DOHH2 (cell line): ENCODE measurements around the gene ABHD4.
"Not testable (repeated sequence)": the region's sequence is repeated elsewhere in the genome, so short reads cannot be mapped to it uniquely, and the experiment has no call there.

Experiments
- H3F3A ChIP-seq: fragments of 200-600 bp; sonication (generic), shearing (Covaris generic); 2 replicates; pipeline ENCODE4 v1.6.0; 2016; ENCODE audit warnings: antibody characterized with exemption, mild to moderate bottlenecking; ENCODE audit not compliant: control insufficient read depth, insufficient read depth
- H3K27ac ChIP-seq: fragments of 200-600 bp; sonication (generic); 2 replicates; pipeline ENCODE4 v1.5.1; 2014; ENCODE audit warnings: low read depth, mild to moderate bottlenecking, low read length, moderate library complexity
- H3K27me3 ChIP-seq: fragments of 200-600 bp; sonication (generic); 2 replicates; pipeline ENCODE4 v1.6.1; 2014; ENCODE audit warnings: mild to moderate bottlenecking, low read length, mixed read lengths; ENCODE audit not compliant: control insufficient read depth
- H3K36me3 ChIP-seq: fragments of 200-600 bp; sonication (generic); 2 replicates; pipeline ENCODE4 v1.6.1; 2014; ENCODE audit warnings: mild to moderate bottlenecking, low read length, moderate library complexity, mixed read lengths; ENCODE audit not compliant: control insufficient read depth
- H3K4me1 ChIP-seq: fragments of 200-600 bp; sonication (generic); 2 replicates; pipeline ENCODE4 v1.6.1; 2014; ENCODE audit warnings: mild to moderate bottlenecking, low read length, mixed read lengths; ENCODE audit not compliant: control insufficient read depth
- H3K4me2 ChIP-seq: fragments of 200-600 bp; sonication (generic); 2 replicates; pipeline ENCODE4 v1.6.0; 2014; ENCODE audit warnings: mild to moderate bottlenecking, low read length, moderate library complexity
- H3K4me3 ChIP-seq: fragments of 200-600 bp; sonication (generic); 2 replicates; pipeline ENCODE4 v1.5.1; 2014; ENCODE audit warnings: mild to moderate bottlenecking, low read length, mixed read lengths
- H3K79me2 ChIP-seq: fragments of 200-600 bp; sonication (generic); 2 replicates; pipeline ENCODE4 v1.6.1; 2014; ENCODE audit warnings: mild to moderate bottlenecking, low read length, mixed read lengths; ENCODE audit not compliant: control insufficient read depth
- H3K9me2 ChIP-seq: fragments of 200-600 bp; sonication (generic); replicated peaks from 2 replicates; pipeline ENCODE4 v1.6.1; 2014; ENCODE audit warnings: mild to moderate bottlenecking, low read length, mixed read lengths; ENCODE audit not compliant: control insufficient read depth
- H3K9me3 ChIP-seq: fragments of 200-600 bp; sonication (generic); 2 replicates; pipeline ENCODE4 v1.6.1; 2014; ENCODE audit warnings: antibody characterized with exemption, low read length, mixed read lengths; ENCODE audit not compliant: control insufficient read depth, insufficient read depth
- H4K20me1 ChIP-seq: fragments of 200-600 bp; sonication (generic); 2 replicates; pipeline ENCODE4 v1.6.0; 2014; ENCODE audit warnings: low read depth, mild to moderate bottlenecking, antibody characterized with exemption, low read length, moderate library complexity; ENCODE audit not compliant: control insufficient read depth, insufficient read depth
- EZH2phosphoT487 ChIP-seq: fragments of 200-600 bp; sonication (generic); IDR thresholded peaks from 2 replicates; pipeline ENCODE4 v1.6.1; 2017; ENCODE audit warnings: borderline replicate concordance, mild to moderate bottlenecking, antibody characterized with exemption, low read length, moderate library complexity, mixed read lengths
- TF ChIP-seq, protein P1 (sequence below): fragments of 200-600 bp; sonication (generic); IDR thresholded peaks from one replicate; pipeline ENCODE4 v1.5.1; 2014; ENCODE audit warnings: antibody characterized with exemption, mild to moderate bottlenecking, low read depth, low read length; ENCODE audit not compliant: poor library complexity, severe bottlenecking

The ABHD4 gene

DNA sequence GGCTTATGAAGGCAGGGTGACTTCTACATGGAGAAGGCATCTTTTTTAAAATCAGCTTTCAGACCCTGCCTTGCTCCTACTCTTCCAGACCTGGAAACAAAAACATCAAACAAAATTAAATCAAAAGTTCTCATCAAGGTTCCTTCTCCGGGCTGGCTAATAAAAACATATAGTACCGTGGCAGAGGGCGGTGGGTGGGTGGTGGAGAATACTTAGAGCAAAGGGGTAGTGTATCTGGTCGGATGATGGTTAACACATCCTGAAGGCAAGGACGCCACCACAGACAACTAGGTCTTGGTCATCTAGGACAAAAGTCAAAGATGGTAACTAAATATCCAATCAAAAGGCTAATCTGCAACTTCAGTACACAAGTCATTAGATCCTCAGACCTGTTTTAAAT, 10.9 kb upstream of the ABHD4 start:
- H3K27ac ChIP-seq: no peak overlapping the region
- peaks cover 59% of the 10 kb centered on the region for H3K4me1 ChIP-seq
- no peaks in the 10 kb centered on the region for H3K27me3 ChIP-seq
- peaks cover 65% of the 10 kb centered on the region for H3K79me2 ChIP-seq
- H3K4me2 ChIP-seq: peak overlapping the region; percentile 89; the same call in 1 of the 2 replicates
- H3F3A ChIP-seq: no peaks in the 10 kb centered on the region
- no peaks in the 10 kb centered on the region for H4K20me1 ChIP-seq
- H3K9me2 ChIP-seq: no peaks in the 10 kb centered on the region
- TF ChIP-seq EZH2phosphoT487: no peak
- TF ChIP-seq, protein P1, sequence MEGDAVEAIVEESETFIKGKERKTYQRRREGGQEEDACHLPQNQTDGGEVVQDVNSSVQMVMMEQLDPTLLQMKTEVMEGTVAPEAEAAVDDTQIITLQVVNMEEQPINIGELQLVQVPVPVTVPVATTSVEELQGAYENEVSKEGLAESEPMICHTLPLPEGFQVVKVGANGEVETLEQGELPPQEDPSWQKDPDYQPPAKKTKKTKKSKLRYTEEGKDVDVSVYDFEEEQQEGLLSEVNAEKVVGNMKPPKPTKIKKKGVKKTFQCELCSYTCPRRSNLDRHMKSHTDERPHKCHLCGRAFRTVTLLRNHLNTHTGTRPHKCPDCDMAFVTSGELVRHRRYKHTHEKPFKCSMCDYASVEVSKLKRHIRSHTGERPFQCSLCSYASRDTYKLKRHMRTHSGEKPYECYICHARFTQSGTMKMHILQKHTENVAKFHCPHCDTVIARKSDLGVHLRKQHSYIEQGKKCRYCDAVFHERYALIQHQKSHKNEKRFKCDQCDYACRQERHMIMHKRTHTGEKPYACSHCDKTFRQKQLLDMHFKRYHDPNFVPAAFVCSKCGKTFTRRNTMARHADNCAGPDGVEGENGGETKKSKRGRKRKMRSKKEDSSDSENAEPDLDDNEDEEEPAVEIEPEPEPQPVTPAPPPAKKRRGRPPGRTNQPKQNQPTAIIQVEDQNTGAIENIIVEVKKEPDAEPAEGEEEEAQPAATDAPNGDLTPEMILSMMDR: no peak
- H3K9me3 ChIP-seq: no peaks in the 10 kb centered on the region
- peak overlapping the region; percentile 79; the same call in 1 of the 2 replicates for H3K4me3 ChIP-seq
- peaks cover 18% of the 10 kb centered on the region for H3K36me3 ChIP-seq

DNA sequence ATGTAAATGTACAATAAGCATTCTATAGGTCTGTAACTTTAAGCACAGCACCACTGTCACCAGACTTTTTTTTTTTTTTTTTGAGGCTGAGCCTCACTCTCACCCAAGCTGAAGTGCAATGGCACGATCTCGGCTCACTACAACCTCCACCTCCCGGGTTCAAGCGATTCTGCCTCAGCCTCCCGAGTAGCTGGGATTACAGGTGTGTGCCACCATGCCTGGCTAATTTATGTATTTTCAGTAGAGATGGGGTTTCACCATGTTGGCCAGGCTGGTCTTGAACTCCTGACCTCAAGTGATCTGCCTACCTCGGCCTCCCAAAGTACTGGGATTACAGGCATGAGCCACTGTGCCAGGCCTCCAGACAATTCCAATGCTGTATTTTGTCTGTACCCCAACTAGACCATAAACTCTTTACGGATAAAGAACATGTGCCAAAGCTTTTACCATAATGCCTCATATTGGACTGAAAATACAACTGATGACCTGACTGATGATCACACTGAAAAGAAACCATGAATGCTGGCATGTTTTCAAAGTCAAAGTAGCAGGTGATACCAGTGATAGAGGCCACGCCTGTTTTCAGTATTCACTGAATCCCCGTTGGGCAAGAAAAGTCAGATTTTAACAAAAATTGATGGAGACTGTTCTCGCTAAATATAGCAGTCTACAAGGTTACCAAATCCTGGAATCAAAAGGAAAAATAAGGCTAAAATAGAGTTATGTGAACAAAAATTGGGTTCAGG, 10.2 kb upstream of the ABHD4 start:
- not testable (repeated sequence) for H3F3A ChIP-seq, H3K9me3 ChIP-seq, H3K27me3 ChIP-seq, H4K20me1 ChIP-seq, H3K9me2 ChIP-seq, H3K27ac ChIP-seq
- Histone ChIP-seq H3K4me2 (peak overlapping the region; percentile 89), H3K36me3 (peaks cover 18% of the 10 kb centered on the region), H3K4me1 (peaks cover 59% of the 10 kb centered on the region), H3K4me3 (peak overlapping the region; percentile 79), H3K79me2 (peaks cover 60% of the 10 kb centered on the region)

DNA sequence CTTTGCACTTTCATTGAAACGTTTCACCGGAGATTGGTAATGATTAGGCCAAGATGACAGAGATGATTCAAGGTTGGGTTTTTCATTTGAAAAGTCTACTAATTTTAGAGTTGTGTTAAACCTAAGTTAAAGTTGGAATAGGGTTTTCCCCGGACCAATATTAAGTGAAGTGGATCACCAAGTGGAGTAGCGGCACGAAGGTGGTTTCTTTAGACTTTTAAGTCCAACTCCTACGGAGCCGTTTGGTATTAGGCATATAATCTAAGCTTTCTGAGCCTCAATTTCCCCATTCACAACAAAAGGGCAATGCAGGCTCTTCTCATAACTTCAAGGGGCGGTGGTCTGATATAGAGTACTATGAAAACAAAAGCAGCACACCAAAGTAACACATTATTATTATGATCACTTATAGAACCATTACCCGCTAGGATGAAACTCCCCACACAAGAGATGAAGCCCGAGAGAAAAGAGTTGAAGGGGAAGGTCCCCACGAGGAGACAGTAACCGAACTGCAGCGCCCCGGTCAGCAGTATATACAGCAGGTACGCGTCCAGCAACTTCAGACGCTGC, 9.5 kb upstream of the ABHD4 start:
- Histone ChIP-seq H3K36me3 (peaks cover 17% of the 10 kb centered on the region), H3K79me2 (peaks cover 52% of the 10 kb centered on the region), H3F3A (no peaks in the 10 kb centered on the region), H4K20me1 (no peaks in the 10 kb centered on the region), H3K27ac (peak overlapping the region; percentile 40), H3K4me3 (peak overlapping the region; percentile 79), H3K4me1 (peaks cover 54% of the 10 kb centered on the region), H3K27me3 (peaks cover 3% of the 10 kb centered on the region; the same call in 1 of the 2 replicates), H3K4me2 (peak overlapping the region; percentile 89), H3K9me2 (no peaks in the 10 kb centered on the region), H3K9me3 (no peaks in the 10 kb centered on the region)
- TF ChIP-seq EZH2phosphoT487: no peak
- TF ChIP-seq, protein P1: no peak
